ENCODE data around the gene ERH.

The ERH gene

DNA sequence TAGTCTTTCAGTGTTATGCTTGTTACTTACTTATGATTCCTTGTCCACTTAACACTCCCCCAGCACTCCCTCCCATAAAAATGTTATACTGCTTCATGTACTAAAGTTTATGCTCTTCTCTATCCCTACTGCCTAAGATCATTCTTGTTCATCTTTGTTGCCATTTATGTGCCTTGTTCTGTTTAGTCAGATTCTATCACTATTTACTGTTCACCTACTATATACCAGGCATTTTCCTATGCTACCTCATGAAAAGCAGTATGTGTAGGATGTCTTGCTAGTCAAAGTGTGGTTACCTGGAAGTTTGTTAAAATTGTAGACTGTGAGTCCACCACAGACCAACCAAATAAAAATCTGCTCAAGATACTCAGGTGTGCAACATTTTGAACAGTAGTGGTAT, 23.9 kb downstream of the ERH start:
- Mint-ChIP-seq H3K27me3 (no peaks in the 10 kb centered on the region), H3K36me3 (peaks cover 24% of the 10 kb centered on the region), H3K4me1 (ENCODE audit: low read depth) (peaks cover 9% of the 10 kb centered on the region)

DNA sequence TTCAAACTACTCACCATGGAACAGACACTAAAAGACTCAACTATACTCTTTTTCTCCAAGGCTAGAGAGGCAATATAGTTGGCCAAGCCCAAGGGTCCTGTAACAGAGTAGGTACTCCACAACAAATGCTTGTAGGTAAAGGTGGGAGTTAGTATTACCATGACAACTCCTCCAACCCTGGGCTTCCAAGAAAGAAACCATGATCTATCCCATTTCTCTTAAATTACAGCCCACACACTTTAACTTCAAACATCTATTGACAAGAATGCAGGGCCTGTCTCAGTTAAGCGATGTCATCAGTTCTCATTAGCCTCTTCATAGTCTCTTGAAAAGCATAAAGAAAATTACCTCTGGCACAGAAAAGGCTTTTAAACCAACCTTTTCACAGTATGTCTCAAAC, 25.0 kb downstream of the ERH start:
- Mint-ChIP-seq H3K27me3 (no peaks in the 10 kb centered on the region), H3K36me3 (peaks cover 24% of the 10 kb centered on the region), H3K27ac (peak overlapping the region; percentile 83), H3K4me1 (ENCODE audit: low read depth) (peaks cover 9% of the 10 kb centered on the region), H3K9me3 (ENCODE audit: low read depth) (peaks cover 8% of the 10 kb centered on the region), H3K4me3 (no peak overlapping the region)

More for the DNA sequence above, 23.9 kb downstream of the ERH start:
- H3K27ac Mint-ChIP-seq = peak overlapping the region; percentile 18
- H3K4me3 Mint-ChIP-seq = no peak overlapping the region
- peaks cover 8% of the 10 kb centered on the region for H3K9me3 Mint-ChIP-seq (ENCODE audit: low read depth)

DNA sequence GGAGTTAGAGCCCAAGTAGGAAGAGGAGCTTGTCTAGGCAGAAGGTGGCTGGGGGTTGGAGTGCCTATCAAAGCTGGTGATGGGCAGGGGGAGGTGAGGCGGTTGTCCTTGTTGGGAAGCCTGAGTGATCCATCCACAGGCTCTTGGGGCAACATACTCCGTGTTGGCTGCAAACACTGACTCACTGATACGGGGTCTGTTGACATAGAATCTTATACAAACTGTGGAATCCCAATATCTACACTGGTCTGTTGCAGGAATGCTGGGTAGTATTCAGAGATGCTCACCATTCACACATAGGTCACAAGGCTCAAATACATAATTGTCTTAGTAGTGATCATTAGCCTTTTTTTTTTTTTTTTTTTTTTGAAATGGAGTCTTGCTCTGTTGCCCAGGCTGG, 26.0 kb downstream of the ERH start:
- Mint-ChIP-seq H3K9me3 (ENCODE audit: low read depth) (peaks cover 8% of the 10 kb centered on the region), H3K27ac (peak overlapping the region; percentile 30), H3K36me3 (peaks cover 21% of the 10 kb centered on the region)

DNA sequence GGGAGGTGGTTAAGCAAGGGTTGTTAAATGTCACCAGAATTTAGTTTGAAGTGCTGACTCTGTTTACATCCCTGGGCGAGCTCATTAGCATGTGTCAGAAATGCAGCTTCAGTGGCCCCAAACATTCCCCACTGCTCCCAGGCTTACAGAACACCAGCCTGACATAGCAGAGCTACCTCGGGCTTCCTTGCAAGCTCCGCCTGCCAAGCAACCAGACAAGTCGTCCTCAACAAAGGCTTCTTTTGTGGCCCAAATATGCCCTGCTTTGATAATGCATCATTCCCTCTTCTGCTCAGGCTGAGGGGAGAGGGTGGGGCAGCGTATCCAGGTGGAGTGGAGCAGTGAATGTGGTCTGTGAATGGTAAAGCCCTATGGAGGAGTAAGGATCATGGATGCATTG, 28.0 kb downstream of the ERH start:
- no peaks in the 10 kb centered on the region for H3K9me3 Mint-ChIP-seq (ENCODE audit: low read depth)
- H3K36me3 Mint-ChIP-seq = peaks cover 4% of the 10 kb centered on the region
- no peaks in the 10 kb centered on the region for H3K27me3 Mint-ChIP-seq
- peaks cover 9% of the 10 kb centered on the region for H3K4me1 Mint-ChIP-seq (ENCODE audit: low read depth)
- H3K27ac Mint-ChIP-seq = no peak overlapping the region
- H3K4me3 Mint-ChIP-seq = no peak overlapping the region

More for the DNA sequence above, 26.0 kb downstream of the ERH start:
- Mint-ChIP-seq H3K4me1 (ENCODE audit: low read depth) (peaks cover 9% of the 10 kb centered on the region), H3K27me3 (no peaks in the 10 kb centered on the region), H3K4me3 (no peak overlapping the region)

DNA sequence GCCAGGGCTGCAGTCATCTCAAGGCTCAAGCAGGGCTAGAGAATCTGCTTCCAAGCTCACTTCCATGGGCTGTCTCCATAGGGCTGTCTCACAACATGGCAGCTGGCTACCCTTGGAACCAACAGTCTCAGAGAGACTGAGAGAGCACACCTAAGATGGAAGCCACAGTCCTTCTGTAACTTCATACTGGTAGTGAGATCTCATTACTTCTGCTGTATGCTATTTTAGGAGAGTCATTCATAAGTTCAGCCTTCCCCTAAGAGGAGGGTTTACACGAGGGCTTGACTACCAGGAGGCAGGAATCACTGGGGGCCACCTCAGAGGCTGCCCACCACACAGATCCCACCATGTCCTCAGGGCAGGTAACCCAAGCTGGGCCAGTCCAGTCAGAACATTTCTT, 29.7 kb downstream of the ERH start:
- Mint-ChIP-seq H3K27ac (no peak overlapping the region), H3K4me1 (ENCODE audit: low read depth) (peaks cover 3% of the 10 kb centered on the region), H3K4me3 (no peak overlapping the region), H3K36me3 (no peaks in the 10 kb centered on the region), H3K27me3 (no peaks in the 10 kb centered on the region), H3K9me3 (ENCODE audit: low read depth) (no peaks in the 10 kb centered on the region)

DNA sequence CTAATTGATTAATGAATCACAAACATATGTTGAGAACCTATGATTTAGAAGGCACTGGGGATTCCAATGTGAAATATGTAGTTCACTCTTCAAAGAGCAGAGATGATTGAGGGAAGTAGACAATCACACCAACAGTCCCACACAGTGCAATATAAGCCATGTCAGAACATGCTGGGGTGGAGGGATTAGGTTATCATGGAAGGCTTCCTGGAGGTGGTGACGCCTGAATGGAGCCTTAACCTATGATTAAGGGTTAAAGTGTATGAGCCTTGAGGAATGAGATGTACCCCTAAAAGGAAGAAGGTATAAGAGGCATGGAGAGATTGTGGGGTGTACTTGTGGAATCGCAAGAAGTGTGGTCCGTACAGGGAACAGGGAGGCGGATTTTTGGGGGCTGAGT, 31.3 kb downstream of the ERH start:
- Mint-ChIP-seq H3K27ac (no peak overlapping the region), H3K4me1 (ENCODE audit: low read depth) (no peaks in the 10 kb centered on the region), H3K27me3 (no peaks in the 10 kb centered on the region)

DNA sequence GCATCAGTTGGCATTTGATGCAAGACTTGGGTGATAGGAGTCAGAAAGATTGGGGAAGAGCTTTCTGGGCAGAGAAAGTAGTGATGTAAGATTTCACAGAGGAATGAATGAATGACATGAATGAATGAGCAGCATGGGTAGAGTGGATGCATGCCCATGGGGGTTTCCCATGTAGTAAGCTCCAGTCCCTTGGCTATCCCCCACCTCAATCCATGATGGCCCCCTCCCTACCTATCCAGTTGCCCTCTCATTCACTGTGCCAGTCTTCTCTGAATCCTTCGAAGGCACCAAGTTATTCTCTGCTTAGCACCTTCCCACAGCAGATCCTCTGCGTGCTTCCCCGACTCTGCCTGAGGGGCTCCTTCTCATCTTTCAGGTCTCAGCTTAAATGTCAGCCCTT, 32.0 kb downstream of the ERH start:
- no peaks in the 10 kb centered on the region for H3K4me1 Mint-ChIP-seq (ENCODE audit: low read depth)
- H3K36me3 Mint-ChIP-seq = no peaks in the 10 kb centered on the region
- no peak overlapping the region for H3K27ac Mint-ChIP-seq
- H3K27me3 Mint-ChIP-seq = no peaks in the 10 kb centered on the region
- no peak overlapping the region for H3K4me3 Mint-ChIP-seq
- no peaks in the 10 kb centered on the region for H3K9me3 Mint-ChIP-seq (ENCODE audit: low read depth)

More for the DNA sequence above, 31.3 kb downstream of the ERH start:
- no peaks in the 10 kb centered on the region for H3K36me3 Mint-ChIP-seq
- no peak overlapping the region for H3K4me3 Mint-ChIP-seq
- H3K9me3 Mint-ChIP-seq (ENCODE audit: low read depth) = no peaks in the 10 kb centered on the region

DNA sequence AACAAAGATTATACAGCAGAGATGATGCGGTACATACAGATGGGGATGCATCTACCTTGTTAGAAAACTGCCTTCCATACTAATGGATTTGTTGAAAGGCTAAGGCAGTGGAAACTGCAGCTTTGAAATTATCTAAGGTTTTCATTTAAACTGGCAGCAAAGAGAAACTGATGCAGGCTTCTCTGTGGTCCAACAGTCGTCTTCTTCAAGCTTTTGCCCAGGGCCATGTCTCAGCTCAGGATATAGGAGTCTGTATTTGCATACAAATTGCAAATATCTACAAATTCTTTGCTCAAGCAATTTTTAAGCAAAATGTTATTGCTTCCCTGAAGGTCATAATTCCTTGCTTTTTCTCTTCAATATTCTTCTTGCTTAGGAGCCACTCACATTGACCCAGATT, 33.7 kb downstream of the ERH start:
- H3K27ac Mint-ChIP-seq = no peak overlapping the region
- no peaks in the 10 kb centered on the region for H3K9me3 Mint-ChIP-seq (ENCODE audit: low read depth)
- H3K4me1 Mint-ChIP-seq (ENCODE audit: low read depth) = no peaks in the 10 kb centered on the region
- no peaks in the 10 kb centered on the region for H3K36me3 Mint-ChIP-seq
- no peak overlapping the region for H3K4me3 Mint-ChIP-seq
- H3K27me3 Mint-ChIP-seq = no peaks in the 10 kb centered on the region

DNA sequence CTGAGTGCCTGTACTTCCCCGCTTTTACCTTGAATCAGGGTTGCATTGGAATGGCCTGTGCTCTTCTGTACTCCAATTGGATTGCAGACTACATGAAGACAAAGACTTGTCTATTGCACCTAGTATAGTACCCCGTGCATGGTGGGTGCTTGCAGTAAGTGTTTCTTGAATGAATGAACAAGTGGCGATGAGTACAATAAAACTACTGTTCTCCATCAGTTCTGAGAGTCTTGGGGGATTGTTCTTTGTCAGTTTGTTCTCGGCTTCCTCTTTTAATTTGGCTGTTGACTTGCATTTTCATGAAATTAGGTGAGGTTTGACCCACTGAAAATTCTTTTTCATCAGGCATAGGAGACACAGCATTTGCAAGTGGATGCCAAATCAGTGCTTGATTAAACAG, 34.1 kb downstream of the ERH start:
- Mint-ChIP-seq H3K27me3 (no peaks in the 10 kb centered on the region), H3K27ac (no peak overlapping the region), H3K4me3 (no peak overlapping the region), H3K36me3 (no peaks in the 10 kb centered on the region), H3K4me1 (ENCODE audit: low read depth) (peaks cover 1% of the 10 kb centered on the region), H3K9me3 (ENCODE audit: low read depth) (no peaks in the 10 kb centered on the region)

DNA sequence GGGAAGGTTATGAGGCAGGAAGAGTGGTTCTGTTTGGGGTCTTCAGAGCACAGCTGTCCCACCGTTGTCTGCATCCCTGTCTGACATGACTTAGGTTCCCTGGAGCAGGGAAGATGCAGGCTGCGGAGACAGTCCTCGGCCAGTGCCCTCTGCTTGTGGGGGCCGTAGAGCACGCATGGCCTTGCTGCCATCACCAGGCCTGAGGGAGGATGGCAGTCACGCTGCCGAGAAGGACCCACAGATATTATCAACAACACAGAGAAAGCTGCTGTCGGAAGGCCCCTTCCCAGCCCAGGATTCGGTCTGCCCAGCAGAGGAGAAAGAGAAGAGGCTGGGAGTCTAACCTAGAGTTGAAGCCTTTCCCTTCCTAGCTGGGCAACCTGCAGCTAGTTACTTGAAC, 35.0 kb downstream of the ERH start:
- Mint-ChIP-seq H3K9me3 (ENCODE audit: low read depth) (no peaks in the 10 kb centered on the region), H3K4me1 (ENCODE audit: low read depth) (peaks cover 6% of the 10 kb centered on the region), H3K27me3 (no peaks in the 10 kb centered on the region), H3K36me3 (no peaks in the 10 kb centered on the region), H3K27ac (no peak overlapping the region), H3K4me3 (no peak overlapping the region)

DNA sequence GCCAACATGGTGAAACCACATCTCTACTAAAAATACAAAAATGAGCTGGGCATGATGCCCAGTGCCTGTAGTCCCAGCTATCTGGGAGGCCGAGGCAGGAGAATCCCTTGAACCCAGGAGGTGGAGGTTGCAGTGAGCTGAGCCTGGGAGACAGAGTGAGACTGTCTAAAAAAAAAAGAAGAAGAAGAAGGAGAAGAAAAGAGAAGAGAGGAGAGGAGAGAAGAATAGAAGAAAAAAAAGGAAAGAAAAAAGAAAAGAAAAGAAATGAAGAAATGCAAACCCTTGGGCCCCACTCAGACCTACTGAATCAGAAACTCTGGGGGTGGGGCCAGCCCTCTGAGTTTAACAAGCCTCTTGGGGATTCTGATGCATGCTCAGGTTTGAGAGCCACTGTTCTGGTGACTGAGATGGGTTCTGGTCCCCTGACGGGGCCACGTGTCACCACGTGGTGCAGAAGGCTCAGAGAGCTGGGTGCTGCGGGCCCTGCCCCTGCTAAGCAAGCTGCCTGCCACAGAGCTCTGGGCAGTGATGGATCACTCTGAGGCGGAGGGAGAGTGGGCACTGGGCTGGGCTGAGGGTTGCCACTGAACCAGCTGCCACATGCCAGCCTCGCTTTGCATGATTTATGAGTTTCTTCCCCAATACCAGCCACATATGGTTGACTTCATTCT, 37.5 kb downstream of the ERH start:
- no peak overlapping the region for H3K27ac Mint-ChIP-seq
- H3K27me3 Mint-ChIP-seq = no peaks in the 10 kb centered on the region
- H3K4me3 Mint-ChIP-seq = no peak overlapping the region
- no peaks in the 10 kb centered on the region for H3K36me3 Mint-ChIP-seq
- no peaks in the 10 kb centered on the region for H3K9me3 Mint-ChIP-seq (ENCODE audit: low read depth)
- H3K4me1 Mint-ChIP-seq (ENCODE audit: low read depth) = peaks cover 6% of the 10 kb centered on the region

DNA sequence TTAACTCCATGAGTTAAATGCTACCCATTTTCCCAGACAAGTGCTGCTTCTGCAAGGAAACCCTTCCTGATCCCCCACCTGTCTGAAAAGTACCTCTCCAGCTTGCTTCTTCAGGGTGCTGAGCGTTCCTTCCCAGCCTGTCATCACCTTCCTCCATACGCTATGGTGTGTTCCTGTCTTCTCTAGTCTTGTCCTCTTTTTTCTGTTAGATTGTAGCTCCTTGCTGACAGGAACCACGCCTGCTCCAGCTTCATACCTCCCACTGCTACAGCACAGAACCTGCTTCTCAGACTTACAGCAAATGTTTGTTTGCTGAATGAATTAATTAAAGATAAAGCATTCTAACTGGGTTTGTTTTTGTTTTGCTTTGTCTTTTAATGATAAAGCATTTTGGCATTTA, 39.1 kb downstream of the ERH start:
- Mint-ChIP-seq H3K27ac (no peak overlapping the region), H3K4me1 (ENCODE audit: low read depth) (peaks cover 15% of the 10 kb centered on the region), H3K4me3 (no peak overlapping the region)

DNA sequence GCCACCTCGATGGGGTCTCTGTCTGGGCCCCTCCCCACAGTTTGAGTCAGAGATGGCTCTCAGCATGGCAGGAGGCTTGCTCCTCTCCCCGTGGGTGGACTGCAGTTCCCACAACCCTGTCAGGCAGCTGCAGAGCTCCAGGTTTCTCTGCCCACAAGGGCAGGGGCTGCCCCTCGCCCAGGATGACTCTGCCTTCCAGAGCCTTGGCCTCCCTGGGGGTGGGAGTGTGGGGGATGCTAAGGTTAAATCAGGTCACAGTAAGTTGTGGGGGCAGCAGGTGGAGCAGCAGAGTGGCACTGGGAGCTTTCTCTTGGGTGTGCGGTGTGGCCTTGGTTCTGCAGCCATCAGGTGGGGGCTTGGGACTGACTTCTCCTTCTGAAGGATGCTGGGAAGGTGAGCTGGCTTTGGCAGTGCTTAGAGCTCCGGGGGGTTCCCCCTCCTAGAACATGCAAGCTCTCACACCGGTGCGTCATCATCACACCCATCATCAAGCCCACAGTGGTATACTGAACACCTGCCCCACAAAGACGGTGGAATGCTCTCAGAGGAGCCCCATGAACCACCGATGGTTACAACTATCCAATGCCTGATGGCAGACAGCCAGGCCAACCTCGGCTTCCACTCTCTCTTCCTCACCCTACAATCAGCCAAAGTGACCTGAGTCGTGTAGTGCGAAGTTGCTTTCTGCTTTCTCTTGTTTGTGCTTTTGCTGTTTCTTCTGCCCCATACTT, 39.7 kb downstream of the ERH start:
- H3K36me3 Mint-ChIP-seq = no peaks in the 10 kb centered on the region
- H3K4me3 Mint-ChIP-seq = no peak overlapping the region
- H3K27me3 Mint-ChIP-seq = no peaks in the 10 kb centered on the region
- peaks cover 15% of the 10 kb centered on the region for H3K4me1 Mint-ChIP-seq (ENCODE audit: low read depth)
- no peak overlapping the region for H3K27ac Mint-ChIP-seq
- H3K9me3 Mint-ChIP-seq (ENCODE audit: low read depth) = no peaks in the 10 kb centered on the region

More for the DNA sequence above, 39.1 kb downstream of the ERH start:
- Mint-ChIP-seq H3K36me3 (no peaks in the 10 kb centered on the region), H3K27me3 (no peaks in the 10 kb centered on the region), H3K9me3 (ENCODE audit: low read depth) (no peaks in the 10 kb centered on the region)

DNA sequence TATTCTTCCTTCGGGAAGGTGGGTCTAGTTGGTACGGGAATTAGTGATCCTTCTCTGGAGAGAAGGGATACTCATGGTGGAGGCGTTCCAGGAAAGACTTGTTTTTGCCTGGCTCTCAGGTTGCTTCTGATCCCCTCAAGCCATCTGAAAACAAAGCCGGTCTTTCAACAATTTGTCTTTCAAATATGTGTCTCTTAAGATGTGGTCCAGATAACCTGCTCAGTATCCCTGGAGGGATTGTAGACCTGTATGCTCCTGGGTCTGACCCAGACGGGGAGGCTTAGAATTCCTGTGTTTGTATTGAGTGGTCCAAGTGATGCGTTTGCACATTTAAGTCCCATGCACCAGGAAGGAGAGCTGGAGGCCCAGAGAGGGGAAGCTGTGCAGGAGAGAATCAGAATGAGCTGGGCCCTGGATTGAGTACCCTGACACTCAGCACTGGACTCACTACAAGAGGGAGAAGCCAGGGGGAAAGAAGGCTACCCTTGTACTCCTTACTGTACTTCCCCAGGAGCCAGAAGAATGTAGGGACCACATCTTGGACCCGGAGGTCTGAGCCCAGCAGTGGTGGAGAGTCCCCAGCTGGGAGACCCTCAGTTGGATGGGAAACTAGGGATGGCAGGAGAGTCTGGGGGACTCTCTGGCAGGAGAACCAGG, 40.4 kb downstream of the ERH start:
- Mint-ChIP-seq H3K4me3 (no peak overlapping the region), H3K27me3 (no peaks in the 10 kb centered on the region), H3K4me1 (ENCODE audit: low read depth) (peaks cover 15% of the 10 kb centered on the region), H3K9me3 (ENCODE audit: low read depth) (no peaks in the 10 kb centered on the region), H3K36me3 (no peaks in the 10 kb centered on the region), H3K27ac (no peak overlapping the region)

DNA sequence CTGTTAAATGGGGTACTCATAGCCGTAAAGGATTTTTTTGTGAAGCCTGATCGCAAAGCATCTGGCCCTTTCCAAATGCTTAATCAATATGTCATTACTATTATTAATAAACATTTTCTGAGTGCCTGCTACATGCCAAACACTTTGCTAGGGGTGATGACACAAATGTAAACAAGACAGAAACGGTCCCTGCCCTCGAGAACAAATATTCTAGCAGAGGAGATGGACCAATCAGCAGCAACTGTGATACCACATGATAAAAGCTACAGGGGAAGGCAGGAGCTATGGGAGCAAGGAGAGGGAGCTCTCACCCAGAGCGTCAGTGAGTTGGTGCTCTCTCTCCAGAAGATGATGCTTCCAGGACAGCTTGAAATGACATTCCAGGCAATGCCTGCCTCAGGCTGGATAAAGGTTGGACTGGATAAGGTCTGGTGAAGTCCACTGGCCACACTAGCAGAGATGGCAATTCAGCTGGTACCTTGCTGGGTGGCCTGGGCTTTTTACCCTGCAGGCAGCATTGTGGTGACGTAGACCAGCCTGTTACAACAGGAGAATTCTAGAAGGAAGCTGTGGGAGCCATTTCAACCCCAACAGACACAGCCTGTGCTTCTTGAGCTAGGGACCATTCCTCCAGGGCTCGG, 41.1 kb downstream of the ERH start:
- H3K27me3 Mint-ChIP-seq = no peaks in the 10 kb centered on the region
- no peaks in the 10 kb centered on the region for H3K36me3 Mint-ChIP-seq
- no peaks in the 10 kb centered on the region for H3K9me3 Mint-ChIP-seq (ENCODE audit: low read depth)
- H3K4me3 Mint-ChIP-seq = no peak overlapping the region
- no peak overlapping the region for H3K27ac Mint-ChIP-seq
- H3K4me1 Mint-ChIP-seq (ENCODE audit: low read depth) = peaks cover 15% of the 10 kb centered on the region

Data from activated naive CD8-positive, alpha-beta T cell (primary cell).